CD4-positive, alpha-beta T cell treated with Interleukin-6 for 4 hours (primary cell): ENCODE data around the gene SBNO2.

ENCODE experiments used
- DNase-seq: peaks from one replicate; pipeline ENCODE4 v3.0.0-alpha.2; 2020; ENCODE audit warnings: mixed read lengths

The SBNO2 gene

GRCh38 chr19:1085053-1085658 is 88.9 kb downstream of the SBNO2 start:
- no peak for DNase-seq

- peak; percentile 17 for DNase-seq
Measured at GRCh38 chr19:1084024-1084868, 89.8 kb downstream of the SBNO2 start.

- peak; percentile 5 for DNase-seq
Measured at GRCh38 chr19:1082928-1083816, 90.9 kb downstream of the SBNO2 start.

- peak; percentile 84 for DNase-seq
Measured at GRCh38 chr19:1082165-1082927, 91.7 kb downstream of the SBNO2 start.

- DNase-seq, result peak; percentile 13
Measured at GRCh38 chr19:1081301-1082164, 92.5 kb downstream of the SBNO2 start.

- no peak for DNase-seq
Measured at GRCh38 chr19:1080360-1081161, 93.5 kb downstream of the SBNO2 start.

- DNase-seq, result peak; percentile 86
Measured at GRCh38 chr19:1079566-1080111, 94.4 kb downstream of the SBNO2 start.

- DNase-seq, result peak; percentile 97
Measured at GRCh38 chr19:1076951-1077350, 97.1 kb downstream of the SBNO2 start.

- no peak for DNase-seq
Measured at GRCh38 chr19:1076046-1076386, 98.1 kb downstream of the SBNO2 start.

GRCh38 chr19:1074544-1075283 is 99.4 kb downstream of the SBNO2 start:
- peak; percentile 99 for DNase-seq

- DNase-seq, result peak; percentile 10
Measured at GRCh38 chr19:1073956-1074517, 100.0 kb downstream of the SBNO2 start.

GRCh38 chr19:1073063-1073955 is 100.8 kb downstream of the SBNO2 start:
- peak; percentile 28 for DNase-seq

GRCh38 chr19:1072371-1073015 is 101.6 kb downstream of the SBNO2 start:
- no peak for DNase-seq

- no peak for DNase-seq
Measured at GRCh38 chr19:1070931-1071791, 102.9 kb downstream of the SBNO2 start.

GRCh38 chr19:1070576-1070930 is 103.5 kb downstream of the SBNO2 start:
- DNase-seq, result no peak

- DNase-seq, result peak; percentile 89
Measured at GRCh38 chr19:1069009-1069779, 104.9 kb downstream of the SBNO2 start.
